Measurements from ENCODE around the gene SESN2.

SESN2 gene

GRCh38 chr1:28259252-28259933 is at the start of gene SESN2:
Gene SESN2 (plus strand): TSS chr1:28259518. CDS start chr1:28259848, 330 bp downstream.
- peak; percentile 80 for DNase-seq

GRCh38 chr1:28209700-28210099 is 49.6 kb upstream of the SESN2 start:
- no peak for DNase-seq

GRCh38 chr1:28213315-28213714 is 46.0 kb upstream of the SESN2 start:
- no peak for DNase-seq

DNA sequence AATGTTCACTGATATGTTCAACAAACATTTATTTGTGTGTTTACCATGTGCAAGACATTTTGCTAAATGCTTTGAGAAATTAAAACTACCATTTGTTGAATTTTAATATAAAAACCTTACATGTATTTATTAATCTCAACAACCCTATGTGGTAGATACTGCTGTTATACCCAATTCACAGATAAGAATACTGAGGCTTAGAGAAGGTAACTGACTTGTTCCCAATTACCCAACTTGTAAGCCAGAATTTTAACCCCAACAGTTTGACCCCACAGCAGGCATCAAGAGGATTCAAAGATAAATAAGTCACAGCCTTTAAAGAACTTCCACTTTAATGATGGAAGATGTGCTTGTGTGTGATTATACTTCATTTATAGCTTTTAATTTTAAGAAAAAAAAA is 30.2 kb upstream of the SESN2 start:
- DNase-seq = no peak

GRCh38 chr1:28229996-28230395 is 29.3 kb upstream of the SESN2 start:
- no peak for DNase-seq

DNA sequence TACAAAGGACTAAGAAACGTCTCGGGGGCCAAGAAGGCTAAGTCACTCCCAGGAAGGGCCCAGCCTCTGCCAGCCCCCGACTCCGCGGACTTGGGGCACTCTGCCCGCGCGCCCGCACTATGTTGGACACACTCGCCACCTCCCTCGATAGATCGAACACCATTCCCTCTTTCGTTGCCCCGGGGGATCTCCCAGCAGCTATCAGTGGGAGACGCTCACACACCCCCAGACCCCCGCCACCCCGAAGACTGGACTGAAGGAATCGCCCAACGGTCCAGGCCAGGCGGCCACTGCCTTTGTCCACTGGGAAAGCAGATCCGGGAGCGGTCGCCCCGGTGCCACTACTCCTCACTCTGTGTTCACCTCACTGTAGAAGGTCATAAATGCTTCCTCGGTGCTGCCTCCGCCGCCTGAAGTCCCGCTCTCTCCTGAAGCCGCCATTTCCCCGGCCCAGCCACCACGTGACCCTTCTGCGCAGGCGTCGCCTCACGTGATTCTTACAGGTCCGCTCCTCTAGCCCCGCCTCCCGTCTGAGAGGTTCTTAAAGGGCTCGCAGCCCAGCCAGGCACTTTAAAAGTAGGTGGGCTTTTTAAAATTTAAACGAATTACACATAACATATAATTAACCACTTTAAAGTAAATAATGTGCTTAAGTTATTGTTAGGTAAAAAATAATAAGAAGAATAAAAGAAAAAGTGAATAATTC is 26.6 kb upstream of the SESN2 start, which contains the start of gene DNAJC8:
TSS of gene DNAJC8 (minus strand) at position 472 of the 706 bp plus-strand sequence. CDS start at position 441, 31 bp downstream.
- peak; percentile 74 for DNase-seq

- no peak for DNase-seq
These were observed 26.1 kb upstream of the SESN2 start for GRCh38 chr1:28233264-28233606.

DNA sequence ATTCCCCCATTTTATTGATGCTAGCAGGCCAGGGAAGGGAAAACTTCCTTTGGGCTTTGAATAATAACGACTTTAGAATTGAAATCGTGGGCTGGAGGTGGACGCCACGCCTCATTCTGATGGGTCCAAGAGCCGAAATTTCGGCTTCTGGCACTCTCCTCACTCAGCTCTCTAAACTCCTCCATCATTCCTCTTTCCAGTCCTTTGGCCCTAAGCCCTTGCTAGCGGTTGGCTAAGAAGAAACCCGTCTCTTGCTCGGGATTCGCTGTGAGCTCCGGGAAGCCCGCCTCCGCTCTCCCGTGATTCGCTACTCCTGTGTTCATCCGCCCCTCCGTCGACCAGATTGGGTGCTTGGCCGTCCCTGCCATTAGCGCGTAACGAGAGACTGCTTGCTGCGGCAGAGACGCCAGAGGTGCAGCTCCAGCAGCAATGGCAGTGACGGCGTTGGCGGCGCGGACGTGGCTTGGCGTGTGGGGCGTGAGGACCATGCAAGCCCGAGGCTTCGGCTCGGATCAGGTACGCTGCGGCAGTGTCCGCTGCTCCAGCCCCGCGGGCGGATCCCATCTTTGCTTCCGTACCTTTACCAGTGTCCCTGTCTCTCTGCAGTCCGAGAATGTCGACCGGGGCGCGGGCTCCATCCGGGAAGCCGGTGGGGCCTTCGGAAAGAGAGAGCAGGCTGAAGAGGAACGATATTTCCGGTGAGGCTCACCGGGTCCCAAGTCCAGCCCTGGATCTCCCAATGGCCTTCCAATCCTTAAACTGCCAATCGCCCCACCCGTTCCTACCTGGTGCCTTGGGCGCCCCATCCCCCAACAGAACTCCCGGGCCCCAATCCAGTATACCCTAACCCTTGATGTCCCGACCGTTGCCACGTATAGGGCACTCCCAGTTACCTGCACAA is 23.3 kb upstream of the SESN2 start, which contains the start of gene ATP5IF1:
TSS of gene ATP5IF1 (plus strand) at position 370 of the 901 bp plus-strand sequence. CDS start at position 430, 60 bp downstream.
- peak; percentile 86 for DNase-seq

- no peak for DNase-seq
These were observed 22.5 kb upstream of the SESN2 start for GRCh38 chr1:28236656-28237322.

- no peak for DNase-seq
These were observed 20.3 kb upstream of the SESN2 start for GRCh38 chr1:28239004-28239403.

DNA sequence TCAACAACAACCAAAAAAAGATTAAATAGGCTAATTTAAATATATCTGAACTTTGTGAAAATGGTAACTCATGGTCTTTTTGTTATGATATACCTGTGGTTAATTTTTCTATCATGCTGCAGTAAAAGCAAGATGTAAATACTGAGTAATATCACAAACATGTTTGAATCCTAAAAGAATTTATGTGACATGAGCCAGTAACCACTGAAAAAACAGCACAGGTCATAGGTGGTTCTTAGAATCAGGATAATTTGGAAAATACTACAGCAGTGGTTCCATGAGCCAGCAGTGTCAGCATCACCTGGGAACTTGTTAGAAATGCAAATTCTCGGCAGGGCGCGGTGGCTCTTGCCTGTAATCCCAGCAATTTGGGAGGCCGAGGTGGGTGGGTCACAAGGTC is 19.3 kb upstream of the SESN2 start:
- DNase-seq = no peak

GRCh38 chr1:28241638-28242241 is 17.6 kb upstream of the SESN2 start:
- no peak for DNase-seq

GRCh38 chr1:28243685-28244311 is 15.5 kb upstream of the SESN2 start:
- no peak for DNase-seq

- DNase-seq = no peak
These were observed 14.6 kb upstream of the SESN2 start for GRCh38 chr1:28244549-28245251.

DNA sequence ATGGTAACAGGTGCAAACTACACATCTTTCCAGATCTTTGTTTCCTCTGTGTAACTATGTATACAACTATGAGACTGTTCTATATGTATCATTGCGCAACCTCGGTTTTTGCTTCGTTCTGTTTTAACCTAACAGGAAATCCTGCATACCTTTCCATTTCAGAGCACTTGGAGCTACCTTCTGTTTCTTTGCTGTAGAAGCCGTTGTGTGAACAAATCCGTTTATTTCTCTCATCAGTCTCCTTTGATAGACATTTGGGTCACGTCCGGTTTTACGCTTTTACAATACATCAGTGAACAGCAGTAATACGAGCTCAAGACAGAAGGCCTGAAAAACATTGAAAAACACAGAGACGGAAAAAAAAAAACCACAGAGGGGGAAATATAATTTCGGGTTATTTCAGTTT is 12.9 kb upstream of the SESN2 start:
- DNase-seq = peak; percentile 2

DNA sequence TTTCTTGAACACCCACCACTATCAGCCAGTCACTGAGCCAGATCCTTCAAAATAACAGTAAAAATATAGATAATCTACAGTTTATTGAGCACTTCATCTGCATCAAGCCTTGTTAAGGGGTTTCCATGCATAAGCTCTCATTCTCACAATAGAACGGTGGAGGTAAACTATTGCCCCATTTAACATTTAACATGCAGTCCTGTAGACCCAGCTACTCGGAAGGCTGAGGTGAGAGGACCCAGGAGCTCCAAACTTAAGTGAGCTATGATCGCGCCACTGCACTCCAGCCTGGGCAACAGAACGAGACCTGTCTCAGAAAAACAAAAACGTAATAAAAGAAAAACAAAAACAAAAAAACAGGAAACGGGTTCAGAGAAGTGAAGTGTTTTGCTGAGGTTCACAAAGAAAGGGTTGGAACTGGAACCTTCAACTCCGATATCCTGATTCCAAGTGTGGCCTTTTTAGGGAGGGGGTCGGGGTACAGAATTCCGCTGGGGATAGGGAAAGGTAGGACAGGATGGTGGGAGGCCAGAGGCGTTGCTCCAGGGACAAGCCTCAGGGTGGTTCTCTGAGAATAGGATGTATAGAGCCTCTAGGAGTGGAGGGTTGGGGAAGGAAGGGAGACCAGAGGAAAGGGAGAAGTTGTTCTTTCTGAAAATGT is 11.6 kb upstream of the SESN2 start:
- no peak for DNase-seq

GRCh38 chr1:28248273-28249012 is 10.9 kb upstream of the SESN2 start:
- peak; percentile 27 for DNase-seq

GRCh38 chr1:28249013-28249865 is 10.1 kb upstream of the SESN2 start:
- no peak for DNase-seq

DNA sequence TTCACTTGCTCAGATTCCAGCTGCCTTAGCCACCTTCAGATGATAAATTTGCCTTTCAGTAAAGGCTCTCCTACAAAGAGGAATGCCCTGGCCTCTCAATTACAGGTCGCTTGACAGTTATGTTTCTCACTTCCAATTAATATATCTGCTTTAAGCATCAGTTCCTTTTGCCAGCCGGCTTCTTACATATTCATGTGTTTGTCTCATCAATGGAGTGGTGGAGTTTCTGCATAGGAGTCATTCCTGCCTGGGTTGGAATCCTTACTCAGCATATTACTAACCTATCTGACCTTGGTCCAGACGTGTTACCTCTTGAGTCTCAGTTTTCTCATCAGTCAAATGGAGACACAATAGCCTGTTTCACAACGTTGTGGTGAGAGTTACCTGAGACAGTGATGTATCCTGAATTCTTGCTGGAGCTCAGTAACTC is 9.4 kb upstream of the SESN2 start:
- DNase-seq = no peak
